Measurements from ENCODE around the gene ARF1.

DNA sequence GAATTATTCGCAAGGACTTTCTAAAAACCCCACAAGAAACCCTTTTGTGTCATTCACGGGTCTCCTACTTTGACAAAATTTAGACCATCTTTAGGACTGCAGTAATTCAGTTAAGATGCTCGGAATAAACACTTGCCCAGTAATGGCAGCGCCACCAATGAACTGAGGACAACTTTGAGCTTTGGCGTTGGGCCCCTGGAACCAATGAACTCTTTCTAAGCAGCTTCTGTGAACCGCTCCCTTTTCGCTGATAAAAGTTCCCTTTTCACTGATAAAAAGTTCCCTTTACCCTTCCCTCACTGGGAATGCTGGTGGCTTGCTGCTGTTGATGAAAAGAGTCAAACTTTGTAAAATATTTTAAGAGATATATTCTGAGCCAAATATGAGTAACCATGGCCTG is 28.0 kb downstream of the ARF1 start:
- TF ChIP-seq ZNF878 (CRISPR knock-in tag; IDR thresholded peaks at IDR 0.05) (no peak), PHF8 (CRISPR knock-in tag; IDR thresholded peaks at IDR 0.05) (no peak), PHF5A (CRISPR knock-in tag; IDR thresholded peaks at IDR 0.05; ENCODE audit: low read depth, unreplicated experiment) (no peak), MAFF (IDR thresholded peaks at IDR 0.05; ENCODE audit: low read depth, low read length) (no peak)
